Activated CD8-positive, alpha-beta T cell treated with anti-CD3 and anti-CD28 coated beads, Interleukin-2, amount 10 ng/mL, durations not matched to agents 7 days and 5 days (primary cell): ENCODE data around the gene GRIK3. TPM values are rescaled to one million over a fixed set of nuclear protein-coding genes. Genes with fewer than 3 reads are reported as not detected.
"Not testable (repeated sequence)": the region's sequence is repeated elsewhere in the genome, so short reads cannot be mapped to it uniquely, and the experiment has no call there.

Experiments
- ATAC-seq: fragments of 150-1000 bp; cut with Tn5 transposase; one replicate; pipeline ENCODE4 v1.10.0; 2021; ENCODE audit warnings: moderate library complexity
- CTCF ChIA-PET: fragments of 350-600 bp; sonication (Branson Sonifier 250); formaldehyde crosslinking; loops from one replicate; lab custom pipeline; 2021; ENCODE audit warnings: antibody characterized with exemption; lab: Charles Lee
- POLR2A ChIA-PET: fragments of 350-600 bp; sonication (Branson Sonifier 250); formaldehyde crosslinking; loops from one replicate; lab custom pipeline; 2021; ENCODE audit warnings: antibody characterized with exemption; lab: Charles Lee
- DNase-seq: peaks from one replicate; pipeline ENCODE4 v3.0.0-alpha.2; 2020
- H3K27ac Mint-ChIP-seq: one replicate; pipeline ENCODE4 v1.8.0; 2021; ENCODE audit warnings: mild to moderate bottlenecking, mixed read lengths
- H3K27me3 Mint-ChIP-seq: one replicate; pipeline ENCODE4 v1.8.0; 2021; ENCODE audit warnings: low read depth, mixed read lengths
- H3K36me3 Mint-ChIP-seq: one replicate; pipeline ENCODE4 v1.8.0; 2021; ENCODE audit warnings: low read depth, mixed read lengths
- H3K4me1 Mint-ChIP-seq: one replicate; pipeline ENCODE4 v1.8.0; 2021; ENCODE audit warnings: low read depth, mixed read lengths
- H3K4me3 Mint-ChIP-seq: one replicate; pipeline ENCODE4 v1.8.0; 2021; ENCODE audit warnings: mild to moderate bottlenecking, mixed read lengths
- H3K9me3 Mint-ChIP-seq: one replicate; pipeline ENCODE4 v1.8.0; 2022; ENCODE audit warnings: mixed read lengths; ENCODE audit not compliant: insufficient read depth
- total RNA-seq, 2 experiments: library from RNA; stranded (reverse); gene quantifications; one replicate each; pipeline ENCODE4 v1.2.3, GENCODE V29; 2021

Gene GRIK3
- total RNA-seq, result not detected

DNA sequence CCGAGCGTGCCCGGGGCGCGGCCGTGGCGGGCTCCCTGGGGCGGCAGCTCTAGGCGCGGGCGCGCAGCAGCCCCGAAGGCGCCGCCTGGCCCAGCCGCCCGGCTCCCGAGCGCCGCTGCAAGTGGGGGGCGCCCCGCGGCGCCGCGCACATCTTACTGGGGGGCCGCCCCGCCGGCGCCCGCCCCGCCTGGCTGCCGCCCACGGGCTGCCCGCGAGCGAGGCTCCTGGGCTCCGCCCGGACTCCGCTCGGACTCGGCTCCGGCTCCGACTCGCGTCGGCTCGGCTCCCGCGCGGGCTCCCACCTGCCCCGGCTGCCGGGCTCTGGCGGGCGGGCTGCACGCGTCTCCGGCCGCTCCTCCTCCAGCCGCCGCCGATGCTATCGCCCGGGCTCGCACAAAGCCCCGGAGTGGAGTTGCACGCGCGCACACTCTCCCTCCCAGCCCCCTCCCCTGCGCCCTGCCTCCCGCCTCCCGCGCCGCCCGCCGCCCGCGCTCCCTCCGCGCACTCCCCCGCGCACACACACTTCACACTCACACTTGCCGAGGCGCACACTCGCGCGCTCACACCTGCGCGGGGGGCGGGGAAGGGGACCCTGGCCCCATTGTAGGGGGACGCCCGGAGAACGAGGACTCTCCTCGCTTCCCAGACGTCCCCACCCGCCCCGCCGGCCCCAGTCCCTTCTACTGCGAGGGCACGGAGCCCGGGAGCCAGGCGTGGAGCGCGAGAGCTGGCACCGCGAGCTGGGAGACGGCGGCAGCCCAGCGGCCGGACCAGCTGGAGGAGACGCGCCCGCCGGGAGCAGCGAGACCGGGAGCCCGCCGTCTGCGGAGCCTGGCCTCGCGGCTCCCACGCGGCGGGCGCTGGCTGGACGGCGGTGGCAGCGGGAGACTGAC is at the start of gene GRIK3:
Gene GRIK3, minus strand, starts transcription at position 395 of the 893 bp plus-strand sequence. CDS start 407 bp downstream, outside the sequence.
- H3K9me3 Mint-ChIP-seq, result no peaks in the 10 kb centered on the region
- POLR2A ChIA-PET, result no interaction called here
- no peak within 1 kb of the TSS for H3K27ac Mint-ChIP-seq
- H3K36me3 Mint-ChIP-seq, result no peaks in the 10 kb centered on the region
- ATAC-seq (no peak), DNase-seq (no peak)
- CTCF ChIA-PET, result no interaction called here
- peaks cover 6% of the 10 kb centered on the region for H3K4me1 Mint-ChIP-seq
- peaks cover 67% of the 10 kb centered on the region for H3K27me3 Mint-ChIP-seq
- no peak within 1 kb of the TSS for H3K4me3 Mint-ChIP-seq

DNA sequence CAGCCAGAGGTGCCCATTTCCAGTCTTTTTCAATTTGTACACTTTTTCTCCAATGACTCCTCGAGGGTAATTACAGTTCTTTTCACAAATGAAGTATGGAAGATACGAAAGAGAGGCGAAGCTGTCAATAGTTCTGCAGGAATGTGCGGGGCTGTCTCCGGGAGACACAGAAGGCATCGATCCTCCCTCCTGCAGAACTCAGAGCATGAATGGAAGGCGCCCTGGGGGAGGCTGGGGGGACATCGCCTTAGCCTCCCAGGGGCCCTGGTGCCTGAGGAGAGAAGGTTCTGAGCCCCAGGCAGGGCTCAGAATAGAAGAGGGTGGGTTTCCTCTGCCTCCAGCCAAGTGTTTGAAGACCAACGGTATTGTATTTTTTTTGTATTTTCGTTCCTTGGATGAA is 49.7 kb upstream of the GRIK3 start:
- no peaks in the 10 kb centered on the region for H3K9me3 Mint-ChIP-seq
- H3K27me3 Mint-ChIP-seq, result no peaks in the 10 kb centered on the region
- H3K27ac Mint-ChIP-seq, result no peak overlapping the region
- no peaks in the 10 kb centered on the region for H3K36me3 Mint-ChIP-seq
- ChIA-PET CTCF (no interaction called here), POLR2A (no interaction called here)
- H3K4me1 Mint-ChIP-seq, result no peaks in the 10 kb centered on the region
- no peak overlapping the region for H3K4me3 Mint-ChIP-seq
- ATAC-seq (no peak), DNase-seq (no peak)

DNA sequence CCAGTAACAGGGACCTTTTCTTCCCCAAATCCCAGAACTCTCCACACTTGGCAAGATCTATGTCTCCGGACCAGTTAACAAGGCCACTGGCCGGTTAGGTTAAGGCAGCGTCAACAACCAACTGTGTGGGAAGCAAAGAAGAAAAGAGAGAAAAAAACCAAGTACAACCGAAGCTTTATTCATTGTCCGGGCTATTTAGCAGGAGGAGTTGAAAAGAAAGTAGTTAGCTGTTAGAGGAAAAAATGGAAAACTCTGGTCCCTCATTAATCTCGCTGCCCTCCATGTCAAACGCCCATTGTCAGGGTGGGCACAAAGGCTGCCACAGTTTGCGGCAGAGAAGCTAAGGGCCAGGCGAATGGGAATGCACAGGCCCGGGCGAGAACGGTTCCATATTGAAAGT is 49.3 kb upstream of the GRIK3 start:
- no peak overlapping the region for H3K27ac Mint-ChIP-seq
- H3K27me3 Mint-ChIP-seq, result no peaks in the 10 kb centered on the region
- ChIA-PET CTCF (no interaction called here), POLR2A (no interaction called here)
- no peaks in the 10 kb centered on the region for H3K36me3 Mint-ChIP-seq
- H3K4me1 Mint-ChIP-seq, result no peaks in the 10 kb centered on the region
- no peak for DNase-seq
- no peak for ATAC-seq
- no peak overlapping the region for H3K4me3 Mint-ChIP-seq
- no peaks in the 10 kb centered on the region for H3K9me3 Mint-ChIP-seq

DNA sequence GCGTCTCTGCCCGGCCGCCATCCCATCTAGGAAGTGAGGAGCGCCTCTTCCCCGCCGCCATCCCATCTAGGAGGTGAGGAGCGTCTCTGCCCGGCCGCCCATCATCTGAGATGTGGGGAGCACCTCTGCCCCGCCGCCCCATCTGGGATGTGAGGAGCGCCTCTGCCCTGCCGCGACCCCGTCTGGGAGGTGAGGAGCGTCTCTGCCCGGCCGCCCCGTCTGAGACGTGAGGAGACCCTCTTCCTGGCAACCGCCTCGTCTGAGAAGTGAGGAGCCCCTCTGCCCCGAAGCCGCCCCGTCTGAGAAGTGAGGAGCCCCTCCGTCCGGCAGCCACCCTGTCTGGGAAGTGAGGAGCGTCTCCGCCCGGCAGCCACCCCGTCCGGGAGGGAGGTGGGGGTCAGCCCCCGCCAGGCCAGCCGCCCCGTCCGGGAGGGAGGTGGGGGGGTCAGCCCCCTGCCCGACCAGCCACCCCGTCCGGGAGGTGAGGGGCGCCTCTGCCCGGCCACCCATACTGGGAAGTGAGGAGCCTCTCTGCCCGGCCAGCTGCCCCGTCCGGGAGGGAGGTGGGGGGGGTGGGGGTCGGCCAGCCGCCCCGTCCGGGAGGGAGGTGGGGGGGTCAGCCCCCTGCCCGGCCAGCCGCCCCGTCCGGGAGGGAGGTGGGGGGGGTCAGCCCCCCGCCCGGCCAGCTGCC is 46.1 kb upstream of the GRIK3 start:
- H3K4me3 Mint-ChIP-seq, H3K4me1 Mint-ChIP-seq, POLR2A ChIA-PET, H3K9me3 Mint-ChIP-seq, H3K36me3 Mint-ChIP-seq, ATAC-seq, CTCF ChIA-PET, H3K27ac Mint-ChIP-seq, DNase-seq, H3K27me3 Mint-ChIP-seq: not testable (repeated sequence)

DNA sequence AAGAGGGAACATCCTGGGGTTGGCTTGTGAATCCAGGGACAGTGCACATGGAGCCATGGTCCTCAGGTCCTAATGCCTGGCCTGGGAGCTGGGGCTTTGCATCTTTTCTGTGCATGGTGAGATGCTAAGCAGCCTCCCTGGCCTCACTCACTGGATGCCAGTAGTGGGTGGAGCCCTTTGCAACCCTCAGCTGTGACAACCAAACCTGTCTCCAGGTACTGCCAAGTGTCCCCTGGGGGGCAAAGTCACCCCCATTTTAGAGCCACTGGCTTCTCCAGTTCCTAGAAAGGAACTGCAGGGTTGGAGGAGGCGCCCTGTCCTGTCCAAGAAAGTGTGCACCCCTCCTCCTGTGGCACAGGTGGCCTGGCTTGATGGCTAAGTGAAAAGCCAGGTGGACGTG is 44.6 kb upstream of the GRIK3 start:
- ATAC-seq, result no peak
- H3K27ac Mint-ChIP-seq, result no peak overlapping the region
- no peak overlapping the region for H3K4me3 Mint-ChIP-seq
- no peaks in the 10 kb centered on the region for H3K4me1 Mint-ChIP-seq
- no peak for DNase-seq
- POLR2A ChIA-PET, result no interaction called here
- H3K27me3 Mint-ChIP-seq, result no peaks in the 10 kb centered on the region
- no peaks in the 10 kb centered on the region for H3K36me3 Mint-ChIP-seq
- CTCF ChIA-PET, result no interaction called here
- H3K9me3 Mint-ChIP-seq, result no peaks in the 10 kb centered on the region

DNA sequence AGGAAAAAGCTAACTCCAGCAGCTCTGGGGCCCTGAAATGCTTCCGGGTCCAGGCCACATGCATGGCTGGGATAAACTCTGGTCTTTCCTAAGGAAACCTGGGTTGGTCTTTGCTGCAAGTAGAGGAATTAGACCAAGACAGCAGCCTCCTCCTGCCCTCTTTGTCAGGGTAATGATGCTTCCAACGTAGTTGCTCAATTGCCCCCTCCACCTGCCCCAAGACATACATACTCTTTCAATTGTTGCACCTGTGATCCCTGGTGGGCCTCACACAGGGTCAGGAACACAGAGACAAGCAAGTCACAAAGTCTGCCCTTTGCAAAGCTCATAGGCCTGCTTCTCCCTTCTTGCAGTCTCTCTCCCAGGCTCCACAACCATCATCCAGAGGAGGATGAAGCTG is 41.9 kb upstream of the GRIK3 start:
- CTCF ChIA-PET, result no interaction called here
- no peaks in the 10 kb centered on the region for H3K36me3 Mint-ChIP-seq
- ATAC-seq (no peak), DNase-seq (no peak)
- H3K4me1 Mint-ChIP-seq, result no peaks in the 10 kb centered on the region
- POLR2A ChIA-PET, result no interaction called here
- H3K27me3 Mint-ChIP-seq, result no peaks in the 10 kb centered on the region
- no peak overlapping the region for H3K27ac Mint-ChIP-seq
- no peaks in the 10 kb centered on the region for H3K9me3 Mint-ChIP-seq
- no peak overlapping the region for H3K4me3 Mint-ChIP-seq

DNA sequence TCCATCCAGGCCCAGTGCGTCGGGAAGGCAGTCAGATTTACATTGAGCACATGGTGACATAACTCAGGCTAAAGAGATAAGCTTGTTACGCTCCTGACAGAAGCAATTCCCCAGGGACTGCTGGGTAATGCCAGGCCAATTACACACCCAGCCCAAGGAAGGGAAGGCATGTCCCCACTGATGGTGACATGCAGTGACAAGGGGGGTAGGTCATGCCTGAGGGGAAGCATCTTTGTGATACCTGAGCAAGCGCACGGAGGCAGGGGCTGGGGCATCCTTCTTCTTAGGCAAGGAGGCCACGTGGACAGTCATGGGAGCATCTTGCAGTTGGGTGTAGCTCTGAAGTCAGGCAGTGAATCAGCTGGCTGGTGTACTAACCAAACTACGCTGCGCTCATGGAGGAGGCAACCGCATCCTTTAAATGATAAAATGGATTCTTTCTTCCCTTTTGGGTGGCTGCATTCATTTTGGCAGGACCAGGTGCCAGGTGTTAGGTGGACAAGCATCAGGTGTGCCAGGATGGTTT is 39.6 kb upstream of the GRIK3 start:
- DNase-seq (no peak), ATAC-seq (no peak)
- H3K9me3 Mint-ChIP-seq, result no peaks in the 10 kb centered on the region
- H3K27ac Mint-ChIP-seq, result no peak overlapping the region
- H3K36me3 Mint-ChIP-seq, result no peaks in the 10 kb centered on the region
- no peaks in the 10 kb centered on the region for H3K4me1 Mint-ChIP-seq
- POLR2A ChIA-PET, result interaction anchor here (0.6 kb wide), 1 partner anchor 1310 kb away, joined by 3 read pairs; no protein-coding TSS in a partner anchor
- H3K27me3 Mint-ChIP-seq, result no peaks in the 10 kb centered on the region
- CTCF ChIA-PET, result no interaction called here
- H3K4me3 Mint-ChIP-seq, result no peak overlapping the region

DNA sequence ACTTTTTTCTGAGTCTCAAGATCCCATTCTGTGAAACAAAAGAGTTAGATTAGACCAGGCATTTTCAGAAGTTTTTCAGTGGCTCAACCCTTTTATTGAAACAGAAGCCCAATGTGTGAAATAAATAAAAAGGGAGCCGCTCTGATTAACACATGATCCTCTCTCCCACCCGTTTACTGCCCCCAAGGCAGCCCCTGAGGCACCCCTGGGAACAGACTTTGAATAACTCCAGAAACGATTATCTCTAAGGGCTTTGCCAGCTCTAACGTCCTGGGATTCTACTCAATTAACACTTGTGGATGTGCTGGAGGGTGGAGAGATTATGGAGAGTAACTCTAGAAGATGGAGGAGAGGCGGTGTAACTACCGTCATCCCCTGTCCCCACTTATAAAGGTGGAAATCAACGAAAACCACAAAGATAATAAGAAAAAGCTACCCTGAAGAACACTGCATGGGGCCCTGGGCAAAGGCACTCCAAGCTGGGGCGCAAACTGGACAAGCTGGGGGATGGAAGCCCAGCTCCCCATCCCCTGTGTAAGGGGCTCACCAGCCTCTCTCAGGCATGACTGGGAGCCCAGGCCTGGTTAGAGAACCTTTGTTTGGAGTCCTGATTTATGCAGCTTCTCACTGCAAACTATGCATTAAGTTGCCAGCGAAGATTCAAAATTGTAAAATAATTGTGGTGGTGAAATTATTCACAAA is 39.0 kb upstream of the GRIK3 start:
- Mint-ChIP-seq H3K4me3 (no peak overlapping the region), H3K4me1 (no peaks in the 10 kb centered on the region), H3K27ac (no peak overlapping the region), H3K27me3 (no peaks in the 10 kb centered on the region), H3K9me3 (no peaks in the 10 kb centered on the region), H3K36me3 (no peaks in the 10 kb centered on the region)
- CTCF ChIA-PET, result no interaction called here
- POLR2A ChIA-PET, result no interaction called here
- DNase-seq (no peak), ATAC-seq (no peak)

DNA sequence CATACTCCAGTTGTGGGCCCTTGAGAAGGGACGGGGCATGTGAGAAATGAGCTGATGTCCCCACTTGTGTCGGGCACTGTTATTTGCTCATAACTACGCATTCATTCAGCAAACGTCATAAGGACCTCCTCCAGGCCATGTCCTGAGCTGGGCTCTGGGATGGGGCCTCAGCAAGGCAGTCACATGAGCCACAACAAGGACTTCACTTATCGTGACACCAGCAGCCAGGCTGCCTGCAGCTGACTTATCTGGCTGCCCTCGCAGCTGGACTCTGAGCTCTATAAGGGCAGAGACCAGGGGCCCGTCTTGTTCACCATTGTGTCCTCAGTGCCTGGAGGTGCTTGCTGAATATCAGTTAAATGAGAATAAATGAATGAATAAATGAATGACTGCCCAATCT is 37.5 kb upstream of the GRIK3 start:
- Mint-ChIP-seq H3K27ac (no peak overlapping the region), H3K4me3 (no peak overlapping the region), H3K4me1 (no peaks in the 10 kb centered on the region), H3K9me3 (no peaks in the 10 kb centered on the region), H3K36me3 (no peaks in the 10 kb centered on the region), H3K27me3 (no peaks in the 10 kb centered on the region)
- ATAC-seq, result no peak
- ChIA-PET POLR2A (no interaction called here), CTCF (no interaction called here)
- DNase-seq, result no peak

DNA sequence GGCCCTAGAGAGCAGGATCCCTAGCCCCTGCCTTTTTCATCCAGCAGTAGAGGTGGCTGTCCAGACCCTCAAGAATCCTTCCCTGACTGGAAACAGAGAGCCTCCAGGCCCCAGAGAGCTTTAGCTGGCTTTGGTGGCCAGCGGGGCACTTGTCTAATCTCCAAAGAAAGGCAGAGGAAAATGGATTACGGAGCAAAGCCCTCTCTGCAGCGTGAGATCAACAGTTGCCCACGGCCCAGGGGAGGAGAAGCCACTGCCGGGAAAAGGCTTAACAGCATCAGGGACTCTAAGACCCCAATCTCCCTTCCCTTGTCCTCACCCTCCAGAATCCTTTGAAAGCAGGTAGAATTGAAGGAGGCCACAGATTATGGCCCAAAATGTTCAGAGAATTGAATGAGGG is 35.8 kb upstream of the GRIK3 start:
- Mint-ChIP-seq H3K9me3 (no peaks in the 10 kb centered on the region), H3K27ac (no peak overlapping the region), H3K4me1 (no peaks in the 10 kb centered on the region), H3K27me3 (peaks cover 2% of the 10 kb centered on the region), H3K36me3 (no peaks in the 10 kb centered on the region), H3K4me3 (no peak overlapping the region)
- DNase-seq, result no peak
- ChIA-PET POLR2A (no interaction called here), CTCF (no interaction called here)
- ATAC-seq, result no peak

DNA sequence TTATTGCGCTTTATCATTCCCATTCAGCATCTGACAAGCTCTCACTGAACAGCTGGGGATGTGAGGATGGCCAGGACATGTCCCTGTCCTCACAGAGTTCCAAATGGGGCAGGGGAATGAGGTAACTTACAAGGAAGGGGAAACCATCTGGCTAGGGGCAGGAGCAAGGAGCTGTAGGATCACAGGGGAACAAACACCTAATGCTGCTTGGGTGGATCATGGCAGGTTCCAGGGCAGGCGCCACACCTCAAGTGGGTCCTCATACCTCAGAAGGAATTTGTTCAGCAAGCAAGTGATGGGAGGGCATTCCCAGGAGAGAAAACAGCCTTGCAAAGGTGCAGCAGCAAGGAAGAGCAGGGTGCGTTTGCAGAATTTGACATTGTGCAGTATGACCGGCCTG is 35.1 kb upstream of the GRIK3 start:
- ChIA-PET POLR2A (no interaction called here), CTCF (no interaction called here)
- H3K4me3 Mint-ChIP-seq, result no peak overlapping the region
- peaks cover 2% of the 10 kb centered on the region for H3K27me3 Mint-ChIP-seq
- H3K9me3 Mint-ChIP-seq, result no peaks in the 10 kb centered on the region
- H3K36me3 Mint-ChIP-seq, result no peaks in the 10 kb centered on the region
- no peak overlapping the region for H3K27ac Mint-ChIP-seq
- no peak for DNase-seq
- ATAC-seq, result no peak
- no peaks in the 10 kb centered on the region for H3K4me1 Mint-ChIP-seq

DNA sequence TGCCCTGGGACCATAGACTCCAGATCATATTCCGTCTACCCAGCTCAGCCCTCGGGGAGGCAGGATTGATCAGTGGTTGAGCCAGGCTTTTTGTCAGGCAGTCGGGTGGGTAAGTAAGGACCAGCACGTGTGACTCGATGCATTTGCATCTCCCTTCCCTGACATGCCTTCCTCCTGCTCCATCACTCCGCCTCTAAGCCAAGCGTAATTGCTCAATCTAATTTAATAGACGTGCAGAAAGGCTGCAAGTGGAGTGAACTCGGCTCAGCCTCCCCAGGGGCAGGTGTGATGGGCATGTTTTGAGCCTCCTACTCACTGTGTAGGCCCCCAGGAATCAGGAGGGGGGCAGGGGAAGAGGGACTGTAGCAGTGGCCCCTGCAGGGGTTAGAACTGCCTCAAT is 34.6 kb upstream of the GRIK3 start:
- H3K27me3 Mint-ChIP-seq, result peaks cover 2% of the 10 kb centered on the region
- CTCF ChIA-PET, result no interaction called here
- DNase-seq (no peak), ATAC-seq (no peak)
- H3K36me3 Mint-ChIP-seq, result no peaks in the 10 kb centered on the region
- H3K9me3 Mint-ChIP-seq, result no peaks in the 10 kb centered on the region
- no peak overlapping the region for H3K27ac Mint-ChIP-seq
- no peaks in the 10 kb centered on the region for H3K4me1 Mint-ChIP-seq
- H3K4me3 Mint-ChIP-seq, result no peak overlapping the region
- POLR2A ChIA-PET, result no interaction called here
